T-helper 1 cell treated with Interleukin-12 subunit alpha and Interleukin-12 subunit beta and Interleukin-4 antibody, amounts not matched to agents 30 μg/mL and 1 μg/mL, for 36 hours (primary cell): Measurements from ENCODE around the gene P2RX2.
A peak's percentile ranks its signal among the peaks of the same experiment; 100 is the strongest.

Experiments used
- H3K27ac Mint-ChIP-seq: one replicate; pipeline ENCODE4 v1.8.0; 2021; ENCODE audit warnings: mild to moderate bottlenecking, mixed read lengths
- H3K27me3 Mint-ChIP-seq: one replicate; pipeline ENCODE4 v1.8.0; 2021; ENCODE audit warnings: low read depth, mixed read lengths
- H3K36me3 Mint-ChIP-seq: one replicate; pipeline ENCODE4 v1.8.0; 2021; ENCODE audit warnings: low read depth, mixed read lengths
- H3K4me1 Mint-ChIP-seq: one replicate; pipeline ENCODE4 v1.8.0; 2021; ENCODE audit warnings: low read depth, mixed read lengths
- H3K4me3 Mint-ChIP-seq: one replicate; pipeline ENCODE4 v1.8.0; 2021; ENCODE audit warnings: mild to moderate bottlenecking, moderate library complexity, mixed read lengths
- H3K9me3 Mint-ChIP-seq: one replicate; pipeline ENCODE4 v1.8.0; 2021; ENCODE audit warnings: mixed read lengths

The P2RX2 gene

DNA sequence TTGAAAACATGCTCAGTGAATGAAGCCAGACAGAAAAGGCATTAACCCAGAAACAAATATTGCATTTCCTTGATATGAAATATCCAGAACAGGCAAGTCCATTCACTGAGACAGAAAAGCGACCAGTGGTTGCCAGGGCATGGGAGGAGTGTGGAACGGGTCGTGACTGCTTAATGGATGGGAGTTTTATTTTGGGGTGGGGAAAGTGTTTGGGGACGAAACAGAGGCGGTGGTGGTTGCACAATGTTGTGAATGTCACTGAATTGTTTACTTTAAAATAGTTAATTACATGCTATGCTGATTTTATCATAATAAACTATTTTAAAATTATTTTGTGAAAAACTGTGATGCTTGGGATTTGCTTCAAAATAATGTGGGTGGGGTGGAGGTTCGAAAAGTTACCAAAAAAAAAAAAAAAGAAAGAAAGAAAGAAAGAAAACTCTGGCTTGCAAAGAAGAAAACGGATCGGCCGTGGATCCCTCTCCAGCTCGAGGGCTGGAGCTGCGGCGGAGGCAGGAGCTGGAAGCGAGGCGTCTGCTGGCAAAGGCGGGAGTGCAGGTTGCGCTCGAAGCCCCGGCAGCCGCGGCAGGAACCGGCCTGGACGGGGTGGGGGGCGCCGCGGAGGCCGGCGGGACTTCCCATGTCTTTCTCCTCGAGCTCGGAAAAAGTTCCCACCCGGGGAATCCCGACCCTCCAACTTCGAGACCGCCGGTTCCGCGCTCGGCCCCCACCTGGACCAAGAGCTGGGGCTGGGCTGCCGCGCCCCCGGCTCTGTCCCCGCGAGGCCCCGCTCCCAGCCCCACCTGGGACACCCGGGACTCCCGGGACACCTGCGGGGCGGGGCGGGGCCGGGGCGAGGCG lies 524 bp upstream of the P2RX2 start:
- Mint-ChIP-seq H3K4me3 (no peak overlapping the region), H3K27me3 (peaks cover 33% of the 10 kb centered on the region), H3K36me3 (peaks cover 3% of the 10 kb centered on the region), H3K9me3 (peaks cover 4% of the 10 kb centered on the region), H3K27ac (peak overlapping the region; percentile 8), H3K4me1 (peaks cover 5% of the 10 kb centered on the region)

DNA sequence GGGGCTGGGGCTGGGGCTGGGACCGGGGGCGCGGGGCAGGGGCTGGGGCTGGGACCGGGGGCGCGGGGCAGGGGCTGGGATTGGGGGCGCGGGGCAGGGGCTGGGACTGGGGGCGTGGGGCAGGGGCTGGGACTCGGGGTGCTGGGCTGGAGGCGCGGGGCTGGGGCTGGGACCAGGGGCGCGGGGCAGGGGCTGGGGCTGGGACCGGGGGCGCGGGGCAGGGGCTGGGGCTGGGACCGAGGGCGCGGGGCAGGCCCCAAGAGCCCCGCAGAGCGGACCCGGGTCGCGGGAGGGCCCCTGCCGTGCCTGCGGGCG lies 452 bp downstream of the P2RX2 start:
- Mint-ChIP-seq H3K27ac (no peak overlapping the region), H3K4me3 (no peak overlapping the region), H3K9me3 (peaks cover 4% of the 10 kb centered on the region), H3K27me3 (peaks cover 33% of the 10 kb centered on the region), H3K36me3 (peaks cover 5% of the 10 kb centered on the region), H3K4me1 (peaks cover 5% of the 10 kb centered on the region)

DNA sequence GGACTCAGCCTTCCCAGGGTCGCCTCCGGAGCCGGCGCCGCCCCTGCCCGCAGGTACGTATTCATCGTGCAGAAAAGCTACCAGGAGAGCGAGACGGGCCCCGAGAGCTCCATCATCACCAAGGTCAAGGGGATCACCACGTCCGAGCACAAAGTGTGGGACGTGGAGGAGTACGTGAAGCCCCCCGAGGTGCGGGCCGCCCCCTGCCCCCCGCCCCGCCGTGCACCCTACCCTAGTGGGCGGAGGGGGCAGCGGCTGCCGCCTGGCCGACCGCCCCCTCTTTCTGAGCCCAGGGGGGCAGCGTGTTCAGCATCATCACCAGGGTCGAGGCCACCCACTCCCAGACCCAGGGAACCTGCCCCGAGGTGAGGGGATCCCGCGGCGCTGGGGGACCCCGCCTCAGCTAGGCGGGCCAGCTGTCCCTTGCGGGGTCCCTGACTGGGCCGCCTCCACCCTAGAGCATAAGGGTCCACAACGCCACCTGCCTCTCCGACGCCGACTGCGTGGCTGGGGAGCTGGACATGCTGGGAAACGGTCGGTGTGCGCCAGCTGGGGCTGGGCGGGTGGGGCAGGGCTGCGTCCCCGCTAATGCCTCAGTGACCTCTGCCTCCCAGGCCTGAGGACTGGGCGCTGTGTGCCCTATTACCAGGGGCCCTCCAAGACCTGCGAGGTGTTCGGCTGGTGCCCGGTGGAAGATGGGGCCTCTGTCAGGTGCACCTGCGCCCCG lies 973 bp downstream of the P2RX2 start:
- H3K9me3 Mint-ChIP-seq, result peaks cover 4% of the 10 kb centered on the region
- H3K4me1 Mint-ChIP-seq, result peaks cover 5% of the 10 kb centered on the region
- no peak overlapping the region for H3K4me3 Mint-ChIP-seq
- peaks cover 5% of the 10 kb centered on the region for H3K36me3 Mint-ChIP-seq
- H3K27ac Mint-ChIP-seq, result no peak overlapping the region
- peaks cover 33% of the 10 kb centered on the region for H3K27me3 Mint-ChIP-seq

DNA sequence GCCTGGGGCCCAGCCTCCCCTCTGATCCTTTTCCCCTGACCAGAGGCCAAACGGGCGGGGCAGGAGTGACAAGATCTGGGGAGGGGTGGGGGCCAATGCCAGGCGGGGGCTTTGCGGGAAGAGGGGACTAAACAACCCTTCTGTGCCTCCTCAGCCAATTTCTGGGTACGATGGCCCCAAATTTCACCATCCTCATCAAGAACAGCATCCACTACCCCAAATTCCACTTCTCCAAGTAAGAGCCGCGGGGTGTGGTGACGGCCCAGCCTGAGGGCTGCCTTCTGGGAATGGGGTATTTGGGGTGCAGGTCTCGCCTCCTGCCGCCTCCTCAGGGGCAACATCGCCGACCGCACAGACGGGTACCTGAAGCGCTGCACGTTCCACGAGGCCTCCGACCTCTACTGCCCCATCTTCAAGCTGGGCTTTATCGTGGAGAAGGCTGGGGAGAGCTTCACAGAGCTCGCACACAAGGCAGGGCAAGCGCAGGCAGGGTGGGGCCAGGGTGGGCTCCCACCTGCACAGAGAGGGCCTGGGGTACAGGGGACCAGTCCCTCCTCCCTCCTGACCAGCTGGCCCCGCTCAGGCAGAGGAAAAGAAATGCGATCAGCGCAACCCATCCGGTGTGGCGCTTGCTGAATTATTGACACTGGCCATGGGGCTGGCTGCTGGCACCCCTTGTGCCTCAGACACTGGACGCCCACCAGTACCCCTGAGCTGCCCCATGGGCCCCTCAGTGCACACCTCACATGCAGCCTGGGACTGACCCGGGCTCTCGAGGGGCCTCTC lies 1.7 kb downstream of the P2RX2 start:
- peaks cover 7% of the 10 kb centered on the region for H3K36me3 Mint-ChIP-seq
- peaks cover 28% of the 10 kb centered on the region for H3K27me3 Mint-ChIP-seq
- H3K27ac Mint-ChIP-seq, result no peak overlapping the region
- H3K4me3 Mint-ChIP-seq, result no peak overlapping the region
- H3K9me3 Mint-ChIP-seq, result peaks cover 4% of the 10 kb centered on the region
- no peaks in the 10 kb centered on the region for H3K4me1 Mint-ChIP-seq

DNA sequence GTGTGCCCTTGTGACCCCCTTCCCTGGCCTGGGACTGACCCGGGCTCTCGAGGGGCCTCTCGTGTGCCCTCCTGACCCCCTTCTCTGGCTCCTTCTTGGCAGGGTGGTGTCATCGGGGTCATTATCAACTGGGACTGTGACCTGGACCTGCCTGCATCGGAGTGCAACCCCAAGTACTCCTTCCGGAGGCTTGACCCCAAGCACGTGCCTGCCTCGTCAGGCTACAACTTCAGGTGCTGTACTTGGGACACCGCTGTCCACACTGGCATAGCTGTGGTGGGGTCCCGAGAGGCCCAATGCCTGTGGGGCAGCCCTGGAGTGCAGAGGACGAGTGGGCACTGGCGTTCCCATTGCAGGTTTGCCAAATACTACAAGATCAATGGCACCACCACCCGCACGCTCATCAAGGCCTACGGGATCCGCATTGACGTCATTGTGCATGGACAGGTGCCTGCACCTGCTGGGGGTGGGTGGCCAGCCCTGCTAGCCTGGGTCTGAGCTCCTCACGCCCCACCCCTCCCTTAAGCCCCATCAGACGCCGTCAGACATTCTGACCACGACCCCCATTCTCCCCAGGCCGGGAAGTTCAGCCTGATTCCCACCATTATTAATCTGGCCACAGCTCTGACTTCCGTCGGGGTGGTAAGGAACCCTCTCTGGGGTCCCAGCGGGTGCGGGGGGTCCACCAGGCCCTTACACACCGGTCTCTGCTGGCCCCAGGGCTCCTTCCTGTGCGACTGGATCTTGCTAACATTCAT lies 2.5 kb downstream of the P2RX2 start:
- H3K36me3 Mint-ChIP-seq, result peaks cover 10% of the 10 kb centered on the region

DNA sequence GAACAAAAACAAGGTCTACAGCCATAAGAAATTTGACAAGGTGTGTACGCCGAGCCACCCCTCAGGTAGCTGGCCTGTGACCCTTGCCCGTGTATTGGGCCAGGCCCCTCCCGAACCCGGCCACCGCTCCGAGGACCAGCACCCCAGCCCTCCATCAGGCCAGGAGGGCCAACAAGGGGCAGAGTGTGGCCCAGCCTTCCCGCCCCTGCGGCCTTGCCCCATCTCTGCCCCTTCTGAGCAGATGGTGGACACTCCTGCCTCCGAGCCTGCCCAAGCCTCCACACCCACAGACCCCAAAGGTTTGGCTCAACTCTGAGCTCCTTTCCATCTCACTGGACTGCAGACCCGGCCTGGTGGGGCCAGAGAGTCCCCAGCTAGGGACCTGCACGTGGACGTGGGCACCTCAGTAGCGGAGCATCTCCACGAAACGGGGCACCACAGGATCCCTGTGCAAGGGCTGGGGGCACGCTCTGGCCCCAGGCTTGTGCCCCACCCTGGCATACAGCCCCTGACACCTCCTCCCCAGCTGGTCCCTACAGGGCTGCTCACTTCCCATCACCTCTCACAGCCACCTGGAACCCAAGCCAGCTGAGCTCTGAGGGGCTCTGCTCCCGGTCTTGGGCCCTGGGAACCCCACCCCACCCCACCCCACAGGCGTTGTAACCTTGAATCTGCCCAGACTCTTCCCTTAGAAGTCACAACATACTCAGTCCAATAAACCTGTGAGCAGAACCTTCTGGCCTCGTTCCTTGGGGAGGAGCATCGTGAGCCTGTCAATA lies 3.3 kb downstream of the P2RX2 start:
- peaks cover 4% of the 10 kb centered on the region for H3K9me3 Mint-ChIP-seq

More for the DNA sequence above, 2.5 kb downstream of the P2RX2 start:
- Mint-ChIP-seq H3K9me3 (peaks cover 4% of the 10 kb centered on the region), H3K4me3 (no peak overlapping the region), H3K27ac (no peak overlapping the region), H3K4me1 (no peaks in the 10 kb centered on the region), H3K27me3 (peaks cover 28% of the 10 kb centered on the region)

DNA sequence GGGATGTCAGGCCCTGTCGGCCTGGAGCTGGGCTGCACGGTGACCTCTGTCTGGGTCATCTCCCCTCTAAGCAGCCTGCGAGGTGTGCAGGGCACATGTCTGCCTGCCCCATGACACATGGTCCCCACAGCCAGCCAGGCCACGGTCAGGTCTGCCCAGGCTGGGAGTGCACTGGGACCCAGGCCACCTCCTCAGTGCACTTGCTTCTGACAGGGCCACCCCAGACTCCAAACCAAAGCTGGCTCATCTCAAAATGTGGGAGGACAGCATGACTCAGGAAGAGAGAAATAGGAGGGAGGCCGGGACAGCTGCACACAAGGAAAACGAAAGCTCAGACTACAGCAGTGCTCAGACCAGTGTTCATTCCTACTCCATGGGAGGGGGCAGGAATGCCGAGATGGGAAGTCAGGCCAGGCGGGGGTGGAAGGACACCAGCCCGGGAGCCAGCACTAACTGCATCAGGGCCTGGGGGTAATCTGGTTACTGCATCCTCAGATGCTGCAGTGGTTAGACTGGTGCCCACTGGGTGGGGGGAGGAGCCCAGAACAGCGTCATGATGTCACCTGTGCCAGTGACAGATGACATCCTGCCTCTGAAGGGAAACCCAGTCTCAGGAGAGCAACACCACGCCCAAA lies 4.0 kb downstream of the P2RX2 start:
- peaks cover 3% of the 10 kb centered on the region for H3K9me3 Mint-ChIP-seq
- no peaks in the 10 kb centered on the region for H3K4me1 Mint-ChIP-seq
- peaks cover 18% of the 10 kb centered on the region for H3K27me3 Mint-ChIP-seq
- H3K36me3 Mint-ChIP-seq, result peaks cover 10% of the 10 kb centered on the region
- no peak overlapping the region for H3K4me3 Mint-ChIP-seq
- no peak overlapping the region for H3K27ac Mint-ChIP-seq

More for the DNA sequence above, 3.3 kb downstream of the P2RX2 start:
- H3K36me3 Mint-ChIP-seq, result peaks cover 10% of the 10 kb centered on the region
- H3K4me3 Mint-ChIP-seq, result no peak overlapping the region
- no peaks in the 10 kb centered on the region for H3K4me1 Mint-ChIP-seq
- H3K27me3 Mint-ChIP-seq, result peaks cover 24% of the 10 kb centered on the region
- H3K27ac Mint-ChIP-seq, result no peak overlapping the region

DNA sequence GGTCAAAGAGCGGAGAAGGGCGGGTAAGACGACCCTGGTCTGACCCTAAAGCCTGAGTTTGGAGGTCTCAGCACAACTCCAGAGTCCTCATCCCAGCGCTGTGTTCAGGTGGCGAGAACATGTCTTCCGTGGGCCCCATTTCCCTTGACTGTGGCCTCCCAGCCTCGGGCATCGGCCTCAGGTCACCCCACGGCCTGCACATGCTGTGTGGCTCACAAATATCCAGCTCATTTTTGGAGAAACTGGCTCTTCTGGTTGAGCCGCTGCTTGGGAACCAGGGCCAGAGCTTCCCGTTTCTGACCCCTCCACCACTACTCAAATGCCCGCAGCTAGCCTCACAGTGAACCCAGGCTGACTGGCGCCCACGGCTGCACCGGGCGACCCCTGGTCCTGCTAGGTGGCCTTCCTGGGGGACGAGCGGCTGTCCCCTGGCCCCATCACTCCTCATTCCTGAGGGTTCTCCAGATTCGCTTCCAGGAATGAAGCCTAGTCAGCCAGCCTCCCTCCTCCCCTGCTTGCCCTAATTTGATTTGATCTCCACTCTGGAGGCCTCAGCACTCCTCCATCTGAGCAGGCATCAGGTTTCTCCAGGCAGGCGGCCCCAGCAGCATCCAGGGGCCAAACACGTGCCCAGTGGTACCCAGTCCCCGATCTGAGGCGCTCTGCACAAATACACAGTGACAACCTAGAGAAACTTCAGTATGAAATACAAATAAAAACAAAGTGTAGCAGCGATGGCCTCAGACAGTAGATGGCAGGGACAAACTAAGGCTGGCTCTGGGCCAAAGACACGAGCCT lies 4.7 kb downstream of the P2RX2 start:
- Mint-ChIP-seq H3K4me3 (no peak overlapping the region), H3K9me3 (no peaks in the 10 kb centered on the region), H3K27me3 (peaks cover 11% of the 10 kb centered on the region), H3K4me1 (no peaks in the 10 kb centered on the region), H3K36me3 (peaks cover 7% of the 10 kb centered on the region), H3K27ac (peak overlapping the region; percentile 63)

DNA sequence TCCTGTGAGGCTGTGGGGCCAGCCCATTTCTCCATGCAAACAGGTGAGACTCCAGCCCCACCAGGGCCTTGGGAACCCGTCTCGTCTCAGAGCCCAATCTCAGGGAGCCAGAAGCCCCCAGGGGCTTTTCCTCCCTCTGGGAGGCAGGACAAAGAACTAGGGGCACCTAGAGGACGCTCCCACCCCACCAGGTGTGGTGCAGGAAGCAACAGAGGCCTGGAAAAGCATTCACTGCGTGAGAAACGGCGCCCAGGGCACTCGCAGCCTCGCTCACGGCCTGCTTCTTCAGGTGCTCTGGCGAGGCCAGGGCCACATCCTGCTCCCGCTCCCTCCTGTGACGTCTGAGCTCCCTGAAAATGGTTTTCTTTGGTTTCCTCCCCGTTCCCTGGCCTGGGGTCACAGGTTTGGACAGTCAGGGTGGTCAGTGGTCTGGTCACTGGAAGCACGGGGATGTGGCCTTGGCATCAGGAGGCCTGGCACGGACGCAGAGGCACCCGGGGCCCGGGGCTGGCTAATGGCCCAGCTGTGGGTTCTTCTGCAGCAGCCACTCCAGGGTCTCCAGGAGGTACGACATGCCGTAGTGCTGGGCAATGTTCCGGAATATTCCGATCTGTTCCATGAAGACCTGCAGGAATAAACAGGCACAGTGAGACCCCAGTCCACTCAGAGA lies 5.7 kb downstream of the P2RX2 start:
- H3K27me3 Mint-ChIP-seq, result peaks cover 10% of the 10 kb centered on the region
- H3K9me3 Mint-ChIP-seq, result no peaks in the 10 kb centered on the region
- no peaks in the 10 kb centered on the region for H3K4me1 Mint-ChIP-seq
- no peak overlapping the region for H3K4me3 Mint-ChIP-seq
- H3K36me3 Mint-ChIP-seq, result peaks cover 12% of the 10 kb centered on the region
- no peak overlapping the region for H3K27ac Mint-ChIP-seq

DNA sequence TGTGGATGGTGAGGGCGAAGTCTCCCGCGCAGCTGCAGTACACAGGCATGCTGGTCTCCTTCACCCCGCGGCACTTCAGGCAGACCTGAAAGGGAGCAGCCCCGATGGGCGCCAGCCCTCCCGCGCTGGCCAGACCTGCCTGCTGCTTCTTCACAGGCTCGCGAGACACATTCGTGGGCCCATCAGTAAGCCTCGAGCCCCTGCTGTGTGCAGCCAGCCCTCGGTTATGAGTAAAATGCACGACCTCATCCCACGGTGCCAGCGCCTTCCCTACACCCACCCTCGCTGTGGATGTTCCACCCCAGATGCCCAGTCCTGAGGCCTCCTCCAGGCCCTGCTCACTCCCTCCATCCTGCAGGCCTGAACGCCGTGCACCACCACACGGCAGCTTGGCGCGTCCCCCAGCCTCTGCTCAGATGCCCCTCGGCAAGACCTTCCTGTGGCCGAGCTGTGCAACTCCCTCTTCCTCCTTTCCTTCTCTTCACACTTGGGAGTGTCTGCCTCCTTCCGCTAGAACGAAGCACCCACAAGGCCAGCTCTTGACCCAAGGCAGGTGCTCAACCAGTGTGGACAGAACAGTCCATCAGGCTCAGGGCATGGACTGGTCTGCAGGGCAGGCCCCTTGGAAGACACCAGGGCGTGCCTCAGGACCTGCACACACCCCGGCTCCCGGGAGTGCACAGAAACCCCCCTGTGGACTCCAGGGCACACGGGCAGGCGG lies 6.5 kb downstream of the P2RX2 start:
- Mint-ChIP-seq H3K9me3 (no peaks in the 10 kb centered on the region), H3K27me3 (peaks cover 9% of the 10 kb centered on the region), H3K4me3 (no peak overlapping the region), H3K27ac (no peak overlapping the region), H3K4me1 (no peaks in the 10 kb centered on the region), H3K36me3 (peaks cover 19% of the 10 kb centered on the region)

DNA sequence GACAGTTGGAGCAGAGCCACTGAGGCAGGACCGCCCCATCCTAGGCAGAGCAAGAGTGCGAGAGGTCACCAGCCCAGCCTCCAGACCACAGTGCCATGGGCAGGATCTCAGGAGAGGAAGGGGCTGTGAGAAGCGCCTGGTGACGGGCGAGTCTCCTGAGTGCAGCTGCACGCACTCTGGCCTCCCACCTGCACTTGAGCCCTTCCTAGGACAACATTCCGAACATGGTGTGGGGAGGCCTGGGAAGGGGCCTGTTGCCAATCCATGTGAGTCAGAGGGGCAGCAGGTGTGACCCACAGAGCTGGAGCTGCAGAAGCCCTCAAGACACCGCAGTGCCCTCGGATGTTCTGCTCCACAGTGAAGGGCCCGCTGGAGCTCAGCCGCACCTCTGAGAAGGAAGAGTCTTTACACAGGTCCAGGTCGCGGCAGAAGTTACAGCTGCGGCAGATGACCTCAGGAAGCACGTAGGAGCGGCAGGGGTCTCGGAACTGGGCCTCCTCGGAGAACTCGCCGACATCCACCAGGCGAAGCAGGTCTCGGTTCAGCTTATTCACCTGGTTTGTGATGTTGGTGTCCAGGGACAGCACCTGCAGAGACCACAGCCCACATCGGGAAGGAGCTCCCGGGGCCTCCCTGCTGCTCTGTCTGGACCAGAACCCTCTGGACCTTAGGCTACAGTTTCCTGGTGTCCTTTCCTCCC lies 7.3 kb downstream of the P2RX2 start:
- Mint-ChIP-seq H3K9me3 (no peaks in the 10 kb centered on the region), H3K4me3 (no peak overlapping the region)

More for the DNA sequence above, 7.3 kb downstream of the P2RX2 start:
- Mint-ChIP-seq H3K27ac (no peak overlapping the region), H3K36me3 (peaks cover 24% of the 10 kb centered on the region), H3K4me1 (no peaks in the 10 kb centered on the region), H3K27me3 (peaks cover 2% of the 10 kb centered on the region)
